Osteoblast (primary cell): ENCODE results near the gene GADL1. TPM values are rescaled to one million over a fixed set of nuclear protein-coding genes. Genes with fewer than 3 reads are reported as not detected.

Experiments used
- DNase-seq: peaks from one replicate; pipeline ENCODE4 v3.0.0; 2011; ENCODE audit warnings: low spot score, mixed read lengths; ENCODE audit not compliant: insufficient read length; ENCODE audit errors: missing footprints
- H2AFZ ChIP-seq: 2 replicates; pipeline ENCODE4 v1.6.0; 2011; ENCODE audit warnings: mild to moderate bottlenecking, low read length
- H3K27ac ChIP-seq: 2 replicates; pipeline ENCODE4 v1.5.1; 2011; ENCODE audit warnings: mild to moderate bottlenecking, low read depth, low read length, moderate library complexity
- H3K27me3 ChIP-seq: 2 replicates; pipeline ENCODE4 v1.6.0; 2012; ENCODE audit warnings: mild to moderate bottlenecking, control low read depth, inconsistent platforms, low read length, moderate library complexity; ENCODE audit not compliant: insufficient read depth
- H3K36me3 ChIP-seq: 2 replicates; pipeline ENCODE4 v1.5.1; 2011; ENCODE audit warnings: mild to moderate bottlenecking, low read length, control low read depth, moderate library complexity; ENCODE audit not compliant: insufficient read depth
- H3K4me1 ChIP-seq: 2 replicates; pipeline ENCODE4 v1.5.1; 2011; ENCODE audit warnings: mild to moderate bottlenecking, low read length, control low read depth, moderate library complexity; ENCODE audit not compliant: insufficient read depth
- H3K4me2 ChIP-seq: 2 replicates; pipeline ENCODE4 v1.6.0; 2011; ENCODE audit warnings: mild to moderate bottlenecking, low read length; ENCODE audit not compliant: insufficient read depth
- H3K4me3 ChIP-seq: fragments of 200-600 bp; sonication (generic); 3 replicates; pipeline ENCODE4 v1.5.1; 2012; ENCODE audit warnings: mild to moderate bottlenecking, low read length, inconsistent platforms; ENCODE audit not compliant: insufficient read depth
- H3K79me2 ChIP-seq: 2 replicates; pipeline ENCODE4 v1.6.0; 2012; ENCODE audit warnings: mild to moderate bottlenecking, low read length, control low read depth, inconsistent platforms; ENCODE audit not compliant: insufficient read depth
- H3K9me3 ChIP-seq: 2 replicates; pipeline ENCODE4 v1.5.1; 2011; ENCODE audit warnings: low read depth, low read length, control low read depth
- H4K20me1 ChIP-seq: 2 replicates; pipeline ENCODE4 v1.6.0; 2012; ENCODE audit warnings: mild to moderate bottlenecking, low read length, control low read depth; ENCODE audit not compliant: insufficient read depth
- total RNA-seq: library from RNA; depleted of rRNA; stranded (reverse); fragments of >200 nt; gene quantifications from 2 replicates; pipeline ENCODE4 v1.2.3, GENCODE V29; 2012
- TF ChIP-seq, protein P1 (sequence below): IDR thresholded peaks from 2 replicates; pipeline ENCODE4 v1.5.1; 2011; ENCODE audit warnings: mild to moderate bottlenecking, low read depth, low read length, moderate library complexity; ENCODE audit errors: extremely low read depth

GADL1 gene
- total RNA-seq, 1 donor, result not detected

DNA sequence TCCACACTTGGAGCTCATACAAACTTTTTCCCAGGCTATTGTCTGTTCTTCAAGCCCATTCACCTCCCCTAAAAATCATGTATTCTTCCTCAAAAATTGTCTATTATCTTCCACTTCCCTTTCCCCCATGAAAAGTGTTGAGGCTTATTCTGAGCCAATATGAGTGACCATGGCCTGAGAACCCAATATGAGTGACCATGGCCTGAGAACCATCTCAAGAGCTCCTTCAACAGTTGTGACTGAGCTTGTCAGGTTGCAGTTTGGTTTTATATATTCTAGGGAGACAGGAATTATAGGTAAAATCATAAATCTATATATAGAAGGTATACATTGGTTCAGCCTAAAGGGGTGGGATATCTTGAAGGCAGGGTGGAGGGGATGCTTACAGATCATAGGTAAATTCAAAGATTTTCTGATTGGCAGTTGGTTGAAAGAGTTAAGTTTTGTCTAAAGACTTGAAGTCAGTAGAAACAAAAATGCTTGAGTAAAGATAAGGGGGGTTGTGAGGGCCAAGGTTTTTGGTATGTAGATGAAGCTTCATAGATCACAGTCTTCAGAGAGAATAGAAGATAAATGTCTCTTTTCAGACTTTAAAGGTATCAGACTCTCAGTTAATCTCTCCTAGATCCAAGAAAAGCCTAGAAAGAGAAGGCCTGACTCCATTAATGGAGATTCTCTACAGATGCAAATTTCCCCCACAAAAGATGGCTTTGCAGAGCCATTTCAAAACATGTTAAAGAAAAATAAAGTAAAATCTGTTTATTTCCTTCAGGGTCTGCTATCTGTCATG is 192.2 kb downstream of the GADL1 start:
- H3K4me1 ChIP-seq, result no peaks in the 10 kb centered on the region
- DNase-seq, result no peak
- H2AFZ ChIP-seq, result no peak overlapping the region
- no peaks in the 10 kb centered on the region for H4K20me1 ChIP-seq
- H3K36me3 ChIP-seq, result no peaks in the 10 kb centered on the region
- no peak overlapping the region for H3K4me2 ChIP-seq
- TF ChIP-seq, protein P1, sequence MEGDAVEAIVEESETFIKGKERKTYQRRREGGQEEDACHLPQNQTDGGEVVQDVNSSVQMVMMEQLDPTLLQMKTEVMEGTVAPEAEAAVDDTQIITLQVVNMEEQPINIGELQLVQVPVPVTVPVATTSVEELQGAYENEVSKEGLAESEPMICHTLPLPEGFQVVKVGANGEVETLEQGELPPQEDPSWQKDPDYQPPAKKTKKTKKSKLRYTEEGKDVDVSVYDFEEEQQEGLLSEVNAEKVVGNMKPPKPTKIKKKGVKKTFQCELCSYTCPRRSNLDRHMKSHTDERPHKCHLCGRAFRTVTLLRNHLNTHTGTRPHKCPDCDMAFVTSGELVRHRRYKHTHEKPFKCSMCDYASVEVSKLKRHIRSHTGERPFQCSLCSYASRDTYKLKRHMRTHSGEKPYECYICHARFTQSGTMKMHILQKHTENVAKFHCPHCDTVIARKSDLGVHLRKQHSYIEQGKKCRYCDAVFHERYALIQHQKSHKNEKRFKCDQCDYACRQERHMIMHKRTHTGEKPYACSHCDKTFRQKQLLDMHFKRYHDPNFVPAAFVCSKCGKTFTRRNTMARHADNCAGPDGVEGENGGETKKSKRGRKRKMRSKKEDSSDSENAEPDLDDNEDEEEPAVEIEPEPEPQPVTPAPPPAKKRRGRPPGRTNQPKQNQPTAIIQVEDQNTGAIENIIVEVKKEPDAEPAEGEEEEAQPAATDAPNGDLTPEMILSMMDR, result no peak
- no peaks in the 10 kb centered on the region for H3K27me3 ChIP-seq
- H3K27ac ChIP-seq, result no peak overlapping the region
- H3K79me2 ChIP-seq, result no peaks in the 10 kb centered on the region
- H3K4me3 ChIP-seq, result no peak overlapping the region
- H3K9me3 ChIP-seq, result no peaks in the 10 kb centered on the region

- no peaks in the 10 kb centered on the region for H3K79me2 ChIP-seq
- TF ChIP-seq, protein P1, result no peak
- no peaks in the 10 kb centered on the region for H3K9me3 ChIP-seq
- DNase-seq, result no peak
- no peaks in the 10 kb centered on the region for H4K20me1 ChIP-seq
- no peaks in the 10 kb centered on the region for H3K27me3 ChIP-seq
- H3K36me3 ChIP-seq, result peaks cover 5% of the 10 kb centered on the region
- H3K4me2 ChIP-seq, result no peak overlapping the region
- no peak overlapping the region for H3K4me3 ChIP-seq
- H3K27ac ChIP-seq, result no peak overlapping the region
- no peaks in the 10 kb centered on the region for H3K4me1 ChIP-seq
- no peak overlapping the region for H2AFZ ChIP-seq
These were observed 193.6 kb downstream of the GADL1 start for GRCh38 chr3:30700702-30701321.

- no peaks in the 10 kb centered on the region for H3K4me1 ChIP-seq
- TF ChIP-seq, protein P1, result no peak
- no peak overlapping the region for H3K27ac ChIP-seq
- no peak for DNase-seq
- H3K4me2 ChIP-seq, result no peak overlapping the region
- H3K9me3 ChIP-seq, result no peaks in the 10 kb centered on the region
- no peaks in the 10 kb centered on the region for H4K20me1 ChIP-seq
- no peaks in the 10 kb centered on the region for H3K79me2 ChIP-seq
- peaks cover 13% of the 10 kb centered on the region for H3K36me3 ChIP-seq
- no peaks in the 10 kb centered on the region for H3K27me3 ChIP-seq
- H3K4me3 ChIP-seq, result no peak overlapping the region
- no peak overlapping the region for H2AFZ ChIP-seq
These were observed 194.5 kb downstream of the GADL1 start for GRCh38 chr3:30699927-30700326.

DNA sequence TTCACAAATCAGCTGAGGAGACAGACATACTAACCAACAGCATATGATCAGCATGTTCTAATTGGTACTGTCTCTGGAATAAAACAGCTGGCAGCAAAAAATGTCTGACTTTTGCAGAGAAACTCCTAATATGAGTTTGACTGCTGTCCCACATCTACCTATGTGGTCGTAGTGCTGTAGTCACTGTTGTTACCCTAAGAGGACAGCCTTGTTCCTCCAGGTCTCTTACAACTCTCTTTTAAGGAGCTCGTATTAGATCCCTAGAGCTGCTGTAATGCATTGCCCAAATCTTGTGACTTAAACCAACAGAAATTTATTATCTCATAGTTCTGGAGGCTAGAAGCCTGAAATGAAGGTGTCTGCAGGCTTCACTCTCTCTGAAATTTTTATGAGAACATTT is 195.9 kb downstream of the GADL1 start:
- no peaks in the 10 kb centered on the region for H4K20me1 ChIP-seq
- no peaks in the 10 kb centered on the region for H3K4me1 ChIP-seq
- H3K9me3 ChIP-seq, result no peaks in the 10 kb centered on the region
- H2AFZ ChIP-seq, result no peak overlapping the region
- no peak overlapping the region for H3K27ac ChIP-seq
- TF ChIP-seq, protein P1, result no peak
- no peaks in the 10 kb centered on the region for H3K79me2 ChIP-seq
- H3K4me2 ChIP-seq, result no peak overlapping the region
- peaks cover 25% of the 10 kb centered on the region for H3K36me3 ChIP-seq
- H3K4me3 ChIP-seq, result no peak overlapping the region
- DNase-seq, result no peak
- no peaks in the 10 kb centered on the region for H3K27me3 ChIP-seq
